ENCODE measurements around the gene UBR1. TPM values are rescaled to one million over a fixed set of nuclear protein-coding genes. Genes with fewer than 3 reads are reported as not detected.
"Not testable (repeated sequence)": the region's sequence is repeated elsewhere in the genome, so short reads cannot be mapped to it uniquely, and the experiment has no call there.

The UBR1 gene
- total and polyA plus RNA-seq, 12 donors = 3.8 to 46.2 (median 26.7) TPM

- Histone ChIP-seq H3K27ac (no peak overlapping the region), H3K4me1 (peaks cover 0 to 7% (median 0%) of the 10 kb centered on the region in 9 donors), H3K27me3 (no peaks in the 10 kb centered on the region), H3K9me3 (no peaks in the 10 kb centered on the region), H3K36me3 (peaks cover 0 to 84% (median 47%) of the 10 kb centered on the region in 9 donors), H3K4me3 (no peak overlapping the region)
- DNase-seq (no peak), ATAC-seq (peak in 2 of 8 donors; percentile 41 to 45)
- 53 to 64% methylated on average over 3 of the region's 3 CpGs for WGBS, 2 donors
- intact Hi-C loops (cut with DNase I) = no loop called here
- no peak for TF ChIP-seq CTCF (IDR thresholded peaks at IDR 0.05)
Measured at GRCh38 chr15:43006991-43007390, 98.8 kb downstream of the UBR1 start.

GRCh38 chr15:43004886-43005595 is 100.8 kb downstream of the UBR1 start:
- H3K4me3 ChIP-seq; H3K27me3 ChIP-seq; H3K27ac ChIP-seq; intact Hi-C loops (cut with DNase I); DNase-seq; H3K9me3 ChIP-seq; H3K4me1 ChIP-seq; ATAC-seq: not testable (repeated sequence)
- 97 to 98% methylated on average over 26 to 39 of the region's 42 CpGs for WGBS, 2 donors
- peaks cover 0 to 82% (median 40%) of the 10 kb centered on the region in 9 donors for H3K36me3 ChIP-seq

- DNase-seq (no peak), ATAC-seq (peak in 4 of 8 donors; percentile 61 to 74 (median 66))
- no peaks in the 10 kb centered on the region for H3K27me3 ChIP-seq
- H3K27ac ChIP-seq = peak overlapping the region in 3 of 10 donors; percentile 16 to 66 (median 25)
- H3K4me1 ChIP-seq = peaks cover 0 to 6% (median 0%) of the 10 kb centered on the region in 9 donors
- no peak overlapping the region for H3K4me3 ChIP-seq
- intact Hi-C loops (cut with DNase I) = no loop called here
- TF ChIP-seq CTCF (IDR thresholded peaks at IDR 0.05) = no peak
- WGBS, 2 donors = 82 to 93% methylated on average over 4 of the region's 4 CpGs
- H3K9me3 ChIP-seq = no peaks in the 10 kb centered on the region
- H3K36me3 ChIP-seq = peaks cover 0 to 94% (median 33%) of the 10 kb centered on the region in 9 donors
Measured at GRCh38 chr15:42999201-42999779, 106.5 kb downstream of the UBR1 start.

- H3K27ac ChIP-seq = no peak overlapping the region
- WGBS, 2 donors = 95 to 97% methylated on average over 7 of the region's 7 CpGs
- no peak overlapping the region for H3K4me3 ChIP-seq
- no peaks in the 10 kb centered on the region for H3K27me3 ChIP-seq
- peaks cover 0 to 8% (median 0%) of the 10 kb centered on the region in 9 donors for H3K4me1 ChIP-seq
- no peak for TF ChIP-seq CTCF (IDR thresholded peaks at IDR 0.05)
- H3K36me3 ChIP-seq = peaks cover 0 to 93% (median 25%) of the 10 kb centered on the region in 9 donors
- DNase-seq (no peak), ATAC-seq (no peak)
- H3K9me3 ChIP-seq = no peaks in the 10 kb centered on the region
- intact Hi-C loops (cut with DNase I) = no loop called here
Measured at GRCh38 chr15:42996871-42997270, 109.0 kb downstream of the UBR1 start.

GRCh38 chr15:42994546-42994945 is 111.3 kb downstream of the UBR1 start:
- WGBS, 2 donors = 92 to 93% methylated on average over 2 of the region's 2 CpGs
- peaks cover 0 to 97% (median 24%) of the 10 kb centered on the region in 9 donors for H3K36me3 ChIP-seq
- ATAC-seq (peak in 1 of 8 donors; percentile 38), DNase-seq (no peak)
- no peaks in the 10 kb centered on the region for H3K9me3 ChIP-seq
- H3K27ac ChIP-seq = no peak overlapping the region
- intact Hi-C loops (cut with DNase I) = no loop called here
- H3K27me3 ChIP-seq = no peaks in the 10 kb centered on the region
- H3K4me1 ChIP-seq = peaks cover 0 to 8% (median 0%) of the 10 kb centered on the region in 9 donors
- TF ChIP-seq CTCF (IDR thresholded peaks at IDR 0.05) = no peak
- H3K4me3 ChIP-seq = no peak overlapping the region
